Dermis microvascular lymphatic vessel endothelial cell (primary cell): ENCODE measurements around the gene DNAH3. TPM values are rescaled to one million over a fixed set of nuclear protein-coding genes. Genes with fewer than 3 reads are reported as not detected.
A peak's percentile ranks its signal among the peaks of the same experiment; 100 is the strongest.
"Not testable (repeated sequence)": the region's sequence is repeated elsewhere in the genome, so short reads cannot be mapped to it uniquely, and the experiment has no call there.

ENCODE experiments used
- DNase-seq, 2 donors: peaks; one replicate each; pipeline versions ENCODE4 v3.0.0 to v3.0.0-alpha.2; 2010; ENCODE audit warnings: low read depth in 2 of 2
- total RNA-seq: library from RNA; depleted of rRNA; stranded (reverse); fragments of >200 nt; gene quantifications from 2 replicates; pipeline ENCODE4 v1.2.1, GENCODE V29; 2014

The DNAH3 gene
- total RNA-seq, 1 donor from 2014 or later = under 0.01 TPM

DNA sequence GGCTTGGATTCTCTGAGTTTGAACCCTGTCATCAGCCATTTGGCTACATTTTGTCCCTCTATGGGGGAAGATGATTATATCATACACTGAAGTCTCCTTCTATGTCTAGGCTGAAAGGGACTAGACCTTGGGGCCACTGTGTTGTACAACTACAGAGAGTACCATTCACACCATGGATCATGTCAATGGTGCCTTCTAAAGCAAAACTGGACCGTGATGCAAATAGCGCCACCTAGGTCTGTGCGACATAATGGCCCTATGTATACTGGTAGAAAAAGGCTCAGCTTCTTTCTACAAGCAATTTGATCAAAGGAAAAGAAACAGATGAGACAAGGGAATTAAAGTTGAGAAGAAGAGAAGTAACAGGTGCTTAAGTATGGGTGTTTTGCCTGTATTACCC is 149.4 kb downstream of the DNAH3 start:
- peak; percentile 10 to 37 for DNase-seq

DNA sequence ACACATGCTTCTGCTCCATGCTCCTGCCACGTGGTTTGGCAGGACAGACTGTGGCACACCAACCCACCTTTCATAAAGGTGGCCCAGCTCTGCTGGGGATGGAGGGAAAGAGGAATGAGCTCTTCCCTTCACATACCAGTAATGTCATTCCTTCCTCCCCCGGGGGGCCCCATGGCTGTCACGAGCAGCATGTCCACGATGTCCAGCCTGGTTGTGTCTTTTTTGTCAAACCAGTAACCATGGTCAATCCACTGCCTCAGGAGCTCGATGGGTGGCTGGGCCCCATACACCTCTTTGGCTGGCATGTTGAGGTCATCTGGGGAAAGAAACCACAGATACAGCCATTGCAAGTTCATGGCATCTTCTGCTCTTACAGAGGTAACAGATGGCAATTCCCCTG is 153.5 kb downstream of the DNAH3 start:
- no peak for DNase-seq

GRCh38 chr16:20995711-20996110 is 154.9 kb downstream of the DNAH3 start:
- no peak for DNase-seq

DNA sequence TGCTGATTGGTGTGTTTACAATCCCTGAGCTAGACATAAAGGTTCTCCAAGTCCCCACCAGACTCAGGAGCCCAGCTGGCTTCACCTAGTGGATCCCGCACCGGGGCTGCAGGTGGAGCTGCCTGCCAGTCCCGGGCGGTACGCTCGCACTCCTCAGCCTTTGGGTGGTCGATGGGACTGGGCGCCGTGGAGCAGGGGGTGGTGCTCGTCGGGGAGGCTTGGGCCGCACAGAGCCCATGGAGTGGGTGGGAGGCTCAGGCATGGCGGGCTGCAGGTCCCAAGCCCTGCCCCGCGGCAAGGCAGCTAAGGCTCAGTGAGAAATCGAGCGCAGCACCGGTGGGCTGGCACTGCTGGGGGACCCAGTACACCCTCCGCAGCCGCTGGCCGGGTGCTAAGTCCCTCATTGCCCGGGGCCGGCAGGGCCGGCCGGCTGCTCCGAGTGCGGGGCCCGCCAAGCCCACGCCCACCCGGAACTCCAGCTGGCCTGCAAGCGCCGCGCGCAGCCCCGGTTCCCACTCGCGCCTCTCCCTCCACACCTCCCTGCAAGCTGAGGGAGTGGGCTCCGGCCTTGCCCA is 161.1 kb downstream of the DNAH3 start:
- not testable (repeated sequence) for DNase-seq

DNA sequence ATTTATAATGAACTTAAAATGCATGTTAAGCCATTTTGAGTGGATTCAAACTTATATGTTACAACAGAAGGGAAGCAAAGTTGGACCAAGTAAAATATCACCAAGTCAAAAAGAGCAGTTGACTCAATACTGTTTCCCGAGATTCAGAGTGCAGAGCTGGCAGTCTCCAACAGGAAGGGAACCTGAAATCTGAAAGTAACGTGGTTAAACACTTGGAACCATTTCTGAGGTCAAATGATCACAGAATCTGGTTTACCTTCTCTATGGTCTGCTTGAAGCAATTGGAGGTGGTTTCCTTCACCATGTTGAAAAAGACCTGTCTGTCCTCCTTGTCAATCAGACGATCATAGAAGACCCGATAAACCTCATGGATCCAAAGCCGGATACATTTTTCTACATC is 163.6 kb downstream of the DNAH3 start:
- DNase-seq = no peak

- DNase-seq = no peak
Measured at GRCh38 chr16:20984019-20984418, 166.6 kb downstream of the DNAH3 start.

DNA sequence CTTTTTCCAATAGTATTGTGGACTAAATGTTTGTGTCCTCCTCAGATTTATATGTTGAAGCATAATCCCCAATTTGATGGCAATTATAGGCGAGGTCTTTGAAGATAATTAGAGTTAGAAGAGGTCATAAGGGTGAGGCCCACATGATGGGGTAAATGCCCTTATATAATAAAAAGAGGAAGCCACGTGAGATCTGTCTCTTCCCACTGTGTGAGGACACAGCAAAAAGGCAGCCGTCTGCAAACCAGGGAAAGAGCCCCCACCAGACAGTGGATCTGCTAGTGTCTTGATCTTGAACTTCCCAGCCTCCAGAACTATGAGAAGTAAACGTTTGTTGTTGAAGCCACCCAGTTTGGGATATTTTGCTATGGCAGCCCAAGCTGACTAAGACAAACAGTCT is 174.1 kb downstream of the DNAH3 start:
- DNase-seq = no peak

DNA sequence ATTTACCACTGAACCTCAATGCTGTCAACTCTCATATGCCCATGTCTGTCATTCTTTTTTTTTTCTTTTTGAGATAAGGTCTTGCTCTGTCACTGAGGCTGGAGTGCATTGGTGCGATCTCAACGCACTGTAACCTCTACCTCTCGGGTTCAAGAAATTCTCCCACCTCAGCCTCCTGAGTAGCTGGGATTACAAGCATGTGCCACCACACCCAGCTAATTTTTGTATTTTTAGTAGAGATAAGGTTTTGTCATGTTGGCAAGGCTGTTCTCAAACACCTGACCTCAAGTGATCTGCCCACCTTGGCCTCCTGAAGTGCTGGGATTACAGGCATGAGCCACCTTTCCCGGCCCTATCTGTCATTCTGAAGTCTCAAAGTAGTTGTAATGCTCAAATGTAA is 177.4 kb downstream of the DNAH3 start:
- DNase-seq = not testable (repeated sequence)

GRCh38 chr16:20971401-20971800 is 179.2 kb downstream of the DNAH3 start:
- no peak for DNase-seq

GRCh38 chr16:20969386-20969785 is 181.3 kb downstream of the DNAH3 start:
- no peak for DNase-seq

DNA sequence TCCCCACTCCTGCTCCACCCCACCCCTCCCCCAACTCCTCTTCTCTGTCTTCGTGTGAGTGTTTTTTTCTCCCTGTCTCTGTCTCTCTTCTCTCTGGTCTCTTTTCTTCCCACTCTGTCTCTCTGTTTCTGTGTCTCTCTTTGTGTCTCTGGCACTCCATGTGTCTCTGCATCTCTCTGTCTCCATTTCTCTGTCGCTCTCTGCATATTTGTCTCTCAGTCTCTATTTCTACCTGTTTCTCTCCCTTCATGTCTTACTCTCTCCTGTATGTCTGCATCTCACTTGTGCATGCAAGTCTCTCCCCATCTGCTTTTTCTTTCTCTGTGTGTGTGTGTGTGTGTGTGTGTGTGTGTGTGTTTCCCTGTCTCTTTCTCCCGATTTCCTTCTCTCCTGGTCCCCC is 181.9 kb downstream of the DNAH3 start:
- DNase-seq = no peak

DNA sequence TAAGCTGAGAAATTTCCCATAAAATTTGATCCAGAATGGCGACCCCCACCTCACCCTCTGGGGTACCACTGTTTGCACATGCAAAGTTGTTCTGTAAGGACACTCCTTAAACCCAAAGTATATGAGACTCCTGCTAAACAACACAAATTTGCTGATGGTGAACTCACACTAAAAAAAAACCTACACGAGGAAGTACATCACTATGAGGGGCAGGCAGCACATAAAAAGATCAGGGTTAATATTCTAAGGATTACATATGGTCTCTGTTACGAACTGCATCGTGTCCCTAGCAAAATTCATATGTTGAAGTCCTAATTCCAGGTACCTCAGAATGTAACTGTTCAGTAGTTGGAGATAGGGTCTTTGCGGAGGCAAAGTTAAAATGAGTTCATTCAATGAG is 189.7 kb downstream of the DNAH3 start:
- no peak for DNase-seq

GRCh38 chr16:20957153-20957552 is 193.5 kb downstream of the DNAH3 start:
- DNase-seq = no peak

DNA sequence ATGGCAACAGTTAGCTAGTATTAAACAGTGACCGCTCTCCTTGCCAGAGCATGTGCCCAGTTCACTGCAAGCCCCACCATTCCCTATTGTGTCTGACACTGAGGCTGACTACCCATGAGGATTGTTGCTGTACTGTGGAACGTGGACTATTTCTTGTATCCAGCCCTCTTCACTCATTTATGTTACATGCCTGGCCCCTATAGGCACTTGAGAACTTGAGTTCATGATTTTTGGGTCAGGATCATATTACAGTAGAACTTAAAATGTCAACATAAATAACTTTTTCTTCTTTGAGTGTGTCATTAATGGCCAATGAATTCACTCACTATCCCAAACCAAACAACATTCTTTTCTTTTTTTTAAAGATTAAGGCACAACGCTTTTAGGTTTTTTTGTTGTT is 194.3 kb downstream of the DNAH3 start:
- peak in 1 of 2 donors; percentile 13 for DNase-seq

DNA sequence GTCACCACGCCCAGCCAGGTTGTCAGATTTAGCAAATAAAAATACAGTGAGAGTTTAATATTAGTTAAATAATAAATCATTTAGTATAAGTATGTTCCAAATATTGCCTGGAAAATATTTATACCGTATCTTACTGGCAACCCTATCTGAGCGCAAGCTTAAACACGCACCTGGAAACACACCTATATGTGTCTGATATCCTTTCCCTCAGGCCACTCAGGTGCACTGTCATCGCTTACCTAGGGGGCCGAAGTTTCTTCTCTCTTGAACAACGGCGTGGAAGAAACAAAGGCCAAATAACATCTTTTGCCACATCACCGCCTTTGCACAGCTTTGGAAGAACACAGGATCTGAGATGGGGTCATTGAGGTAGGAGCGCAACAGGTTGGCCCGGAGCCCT is 196.1 kb downstream of the DNAH3 start:
- DNase-seq = no peak

GRCh38 chr16:20952139-20952920 is 198.3 kb downstream of the DNAH3 start:
- DNase-seq = no peak

DNA sequence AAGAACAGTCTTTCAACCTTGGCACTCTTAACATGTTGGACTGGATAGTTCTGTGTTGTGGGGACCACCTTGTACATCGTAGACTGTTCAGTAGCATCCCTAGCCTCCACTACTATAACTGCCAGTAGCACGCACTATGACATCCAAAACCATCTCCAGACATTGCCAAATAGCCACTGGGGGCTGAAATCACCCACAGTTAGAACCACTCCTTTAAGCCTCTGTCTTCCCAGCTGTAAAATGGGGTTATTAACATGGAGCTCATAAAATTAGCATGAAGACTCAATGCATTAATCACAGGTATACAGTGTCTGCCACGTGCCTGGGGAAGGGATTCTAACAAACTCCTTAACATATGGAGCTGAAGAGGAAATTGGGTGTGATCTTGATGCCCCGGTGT is 200.4 kb downstream of the DNAH3 start:
- no peak for DNase-seq

GRCh38 chr16:20949660-20950059 is 201.0 kb downstream of the DNAH3 start:
- DNase-seq = no peak

- no peak for DNase-seq
Measured at GRCh38 chr16:20948444-20948843, 202.2 kb downstream of the DNAH3 start.

DNA sequence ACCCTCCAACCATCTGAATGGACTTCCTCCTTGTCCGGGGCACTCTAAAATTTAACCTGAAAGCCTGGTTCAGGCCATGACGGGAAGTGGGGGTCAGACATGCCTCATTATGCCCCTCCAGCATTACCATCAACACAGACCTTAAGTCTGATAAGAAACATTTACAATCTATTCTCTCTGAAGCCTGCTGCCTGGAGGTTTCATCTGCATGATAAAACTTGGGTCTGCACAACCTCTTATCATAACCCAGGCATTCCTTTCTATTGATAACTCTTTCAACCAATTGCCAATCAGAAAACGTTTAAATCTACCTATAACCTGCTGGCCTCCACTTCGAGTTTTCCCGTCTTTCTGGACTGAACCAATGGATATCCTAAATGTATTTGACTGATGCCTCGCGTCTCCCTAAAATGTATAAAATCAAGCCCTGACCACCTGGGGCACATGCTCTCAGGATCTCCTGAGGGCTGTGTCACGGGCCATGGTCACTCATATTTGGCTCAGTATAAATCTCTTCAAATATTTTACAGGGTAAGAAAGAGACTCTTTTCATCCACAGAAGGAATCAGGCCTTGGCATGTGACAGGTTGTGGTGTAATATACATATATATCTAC is 204.5 kb downstream of the DNAH3 start:
- DNase-seq = no peak

- DNase-seq = not testable (repeated sequence)
Measured at GRCh38 chr16:20945575-20945875, 205.1 kb downstream of the DNAH3 start.

DNA sequence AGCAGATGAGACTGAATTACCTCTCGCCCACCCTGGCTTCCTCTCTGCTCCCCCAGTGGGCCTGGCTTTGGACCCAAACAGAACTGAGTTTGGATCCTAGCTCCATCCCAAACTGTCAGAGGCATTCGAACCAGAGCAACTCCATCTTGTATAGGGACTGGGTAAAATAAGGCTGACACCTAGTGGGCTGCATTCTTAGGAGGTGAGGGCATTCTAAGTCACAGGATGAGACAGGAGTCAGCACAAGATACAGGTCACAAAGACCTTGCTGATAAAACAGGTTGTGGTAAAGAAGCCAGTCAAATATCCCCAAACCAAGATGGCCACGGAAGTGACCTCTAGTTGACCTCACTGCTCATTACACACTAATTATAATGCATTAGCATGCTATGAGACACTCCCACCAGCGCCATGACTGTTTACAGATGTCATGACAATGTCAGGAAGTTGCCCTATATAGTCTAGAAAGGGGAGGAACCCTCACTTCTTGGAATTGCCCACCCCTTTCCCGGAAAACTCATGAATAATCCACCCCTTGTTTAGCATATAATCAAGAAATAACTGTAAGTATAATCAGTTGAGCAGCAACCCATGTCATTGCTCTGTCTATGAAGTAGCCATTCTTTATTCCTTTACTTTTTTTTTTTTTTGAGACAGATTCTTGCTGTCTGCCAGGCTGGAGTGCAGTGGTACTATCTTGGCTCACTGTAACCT is 205.6 kb downstream of the DNAH3 start:
- DNase-seq = peak in 1 of 2 donors; percentile 25
